Activated CD8-positive, alpha-beta memory T cell treated with anti-CD3 and anti-CD28 coated beads, Interleukin-2, amount 50 U/mL, for 1 hour (primary cell): ENCODE results near the gene EIF4G1.
A peak's percentile ranks its signal among the peaks of the same experiment; 100 is the strongest.
"Not testable (repeated sequence)": the region's sequence is repeated elsewhere in the genome, so short reads cannot be mapped to it uniquely, and the experiment has no call there.

Experiments
- DNase-seq: peaks from one replicate; pipeline ENCODE4 v3.0.0-alpha.2; 2020; ENCODE audit errors: extremely low read depth

The EIF4G1 gene

DNA sequence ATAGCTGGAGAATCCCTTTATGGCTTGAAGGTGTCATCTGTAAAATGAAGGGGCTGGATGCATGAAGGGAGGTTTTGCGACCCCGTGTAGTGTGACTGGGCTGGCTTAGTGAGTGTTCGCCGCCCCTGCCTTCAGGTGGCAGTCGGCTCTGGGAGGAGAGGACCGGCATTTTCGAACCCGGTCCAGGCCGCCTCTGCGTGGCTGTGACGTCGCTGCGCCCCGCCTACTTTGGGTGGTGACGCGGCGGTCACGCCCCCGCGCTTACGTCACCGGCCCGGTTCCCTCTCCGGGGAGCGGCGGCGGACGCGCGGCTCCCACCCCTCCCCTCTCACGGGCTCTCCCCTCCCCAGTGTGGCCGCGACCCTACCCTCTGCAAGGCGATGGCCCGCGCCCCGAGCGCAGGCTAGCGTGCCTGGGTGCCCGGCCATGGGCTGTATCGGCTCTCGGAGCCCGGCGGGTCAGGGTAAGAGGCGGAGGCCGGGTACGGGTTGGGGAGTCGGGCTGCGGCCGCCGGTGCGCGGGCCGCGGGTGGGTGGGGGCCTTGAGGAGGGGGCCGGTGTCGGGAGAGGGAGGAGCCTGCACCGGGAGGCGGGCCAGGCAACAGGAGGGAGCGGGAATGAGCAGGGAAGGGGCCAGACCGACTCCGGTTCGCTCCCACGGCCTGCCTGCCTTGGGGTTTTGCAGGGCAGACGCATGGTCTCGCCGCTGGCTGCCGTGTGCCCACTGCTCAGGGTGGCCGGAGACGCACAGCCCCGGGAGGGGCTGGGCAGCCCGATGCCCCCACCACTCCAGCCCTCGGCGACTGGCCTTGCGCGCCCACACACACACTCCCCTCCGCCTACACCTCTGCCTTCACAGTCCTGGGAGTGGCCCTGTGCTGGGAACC lies 21.5 kb downstream of the EIF4G1 start:
- DNase-seq: peak; percentile 64

DNA sequence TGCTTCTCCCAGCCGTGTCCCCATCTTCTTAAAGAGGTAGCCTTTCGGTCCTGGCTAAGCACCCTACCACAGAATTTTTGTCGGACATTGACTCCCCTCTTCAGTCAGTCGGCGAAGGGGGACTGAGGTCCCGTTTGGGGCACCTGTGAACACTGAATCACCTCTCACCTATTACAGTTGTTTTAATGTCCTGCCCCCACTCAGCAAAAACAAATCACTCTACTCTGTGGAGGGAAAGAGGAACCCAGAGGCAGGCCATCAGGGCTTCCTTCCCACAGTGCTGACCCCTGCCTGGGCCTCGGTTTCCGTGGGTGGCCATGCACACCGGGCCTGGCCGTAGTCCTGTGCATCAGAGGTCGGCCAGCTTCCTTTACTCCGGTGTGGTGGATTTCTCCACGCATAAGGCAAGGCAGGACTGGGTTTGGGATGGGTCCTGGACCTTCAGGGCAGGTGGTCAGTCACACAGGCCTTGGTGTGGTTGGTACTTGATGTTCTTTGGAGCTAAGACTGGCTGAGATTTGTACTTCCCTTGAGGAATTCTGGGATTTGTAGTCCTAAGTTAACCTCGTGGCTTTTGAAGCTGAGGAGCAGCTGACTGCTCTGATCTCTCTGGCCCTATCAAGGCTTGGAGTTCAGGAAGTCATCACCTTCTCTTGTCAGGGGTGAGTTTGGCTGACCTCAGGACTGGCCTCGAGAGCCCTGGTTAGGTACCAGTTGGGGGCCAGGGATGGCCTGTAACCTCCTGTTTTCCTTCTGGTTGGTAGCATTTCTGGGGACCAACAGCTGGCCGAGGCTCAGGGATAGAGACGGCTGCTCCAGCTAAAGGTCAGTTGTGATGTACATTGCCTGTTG lies 22.4 kb downstream of the EIF4G1 start:
- DNase-seq: no peak

DNA sequence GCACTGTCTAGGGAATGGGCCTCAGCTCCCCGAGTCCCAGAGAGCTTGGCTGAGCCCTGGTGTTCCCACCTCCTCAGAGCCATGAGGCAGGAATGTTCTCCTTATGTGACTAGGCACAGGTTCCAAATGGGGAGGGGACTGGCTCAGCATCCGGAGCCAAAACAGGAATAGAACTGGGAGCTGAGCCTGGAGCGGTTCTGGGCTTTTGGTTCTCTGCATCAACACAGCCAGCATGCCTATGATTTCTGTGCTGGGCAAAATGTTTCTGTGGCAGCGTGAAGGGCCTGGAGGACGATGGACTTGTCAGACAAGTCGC lies 23.0 kb downstream of the EIF4G1 start, which contains the start of gene FAM131A:
Gene FAM131A, plus strand, starts transcription at position 202 of the 316 bp plus-strand sequence. Its CDS starts 31 bp downstream, at position 233.
- no peak for DNase-seq

DNA sequence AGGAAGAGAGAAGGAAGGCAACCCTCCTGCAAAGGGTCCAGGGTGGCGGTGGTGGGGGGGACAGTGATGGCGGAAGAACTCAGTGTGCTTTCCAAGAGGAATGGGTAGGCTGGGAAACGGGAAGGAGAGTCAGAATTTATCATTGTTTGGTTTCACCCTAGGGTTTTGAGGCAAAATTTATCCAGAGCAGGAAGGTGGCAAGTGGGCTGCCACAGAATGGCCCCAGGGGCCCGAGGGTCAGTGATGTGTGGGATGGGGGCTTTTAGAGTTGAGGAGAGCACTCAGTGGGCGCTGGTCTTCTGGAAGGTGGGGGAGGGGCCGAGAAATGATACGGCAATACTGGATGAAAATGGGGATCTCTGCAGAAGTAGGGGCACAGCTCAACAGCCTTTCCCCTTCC lies 23.6 kb downstream of the EIF4G1 start:
- DNase-seq: no peak

DNA sequence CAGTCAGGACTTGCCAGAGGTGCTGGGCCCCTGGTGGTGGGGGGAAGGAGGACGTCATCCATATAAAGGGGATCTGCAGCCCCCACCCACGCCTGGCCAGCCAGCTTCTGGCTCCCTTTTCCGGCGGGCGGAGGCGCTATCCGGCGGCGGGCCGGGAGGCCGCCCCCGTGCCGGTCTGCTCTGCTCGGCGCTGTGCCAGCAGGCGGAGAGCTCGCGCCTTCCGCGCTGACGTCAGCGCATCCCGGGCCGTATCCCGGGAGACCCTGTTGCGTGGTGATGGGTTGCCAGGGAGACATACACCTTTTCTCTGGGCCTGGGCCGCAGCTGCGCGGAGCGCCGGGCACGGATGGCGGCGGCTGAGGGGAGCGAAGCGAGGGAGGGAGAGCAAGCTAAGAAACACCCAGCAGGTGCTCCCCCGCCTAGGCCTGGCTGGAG lies 24.1 kb downstream of the EIF4G1 start:
- DNase-seq: no peak

DNA sequence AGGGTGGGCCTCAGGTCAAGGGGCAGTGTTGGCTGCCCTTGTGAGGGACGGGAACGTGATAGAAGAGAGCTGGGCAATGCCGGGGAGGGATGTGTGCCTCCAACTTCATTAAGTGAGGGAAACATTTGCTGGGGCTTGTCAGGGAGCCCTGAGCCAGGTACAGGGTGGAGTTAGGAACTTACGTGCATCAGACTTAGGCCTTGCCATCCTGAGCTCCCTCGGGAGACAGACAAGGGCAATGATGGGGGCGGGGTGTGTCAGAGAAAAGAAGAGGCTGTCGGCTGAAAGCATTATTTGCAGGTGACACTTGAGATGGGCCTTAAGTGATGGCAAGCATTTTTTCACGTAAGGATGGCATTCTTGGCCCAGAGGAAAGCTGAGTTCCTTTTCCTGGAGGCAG lies 24.6 kb downstream of the EIF4G1 start:
- no peak for DNase-seq

DNA sequence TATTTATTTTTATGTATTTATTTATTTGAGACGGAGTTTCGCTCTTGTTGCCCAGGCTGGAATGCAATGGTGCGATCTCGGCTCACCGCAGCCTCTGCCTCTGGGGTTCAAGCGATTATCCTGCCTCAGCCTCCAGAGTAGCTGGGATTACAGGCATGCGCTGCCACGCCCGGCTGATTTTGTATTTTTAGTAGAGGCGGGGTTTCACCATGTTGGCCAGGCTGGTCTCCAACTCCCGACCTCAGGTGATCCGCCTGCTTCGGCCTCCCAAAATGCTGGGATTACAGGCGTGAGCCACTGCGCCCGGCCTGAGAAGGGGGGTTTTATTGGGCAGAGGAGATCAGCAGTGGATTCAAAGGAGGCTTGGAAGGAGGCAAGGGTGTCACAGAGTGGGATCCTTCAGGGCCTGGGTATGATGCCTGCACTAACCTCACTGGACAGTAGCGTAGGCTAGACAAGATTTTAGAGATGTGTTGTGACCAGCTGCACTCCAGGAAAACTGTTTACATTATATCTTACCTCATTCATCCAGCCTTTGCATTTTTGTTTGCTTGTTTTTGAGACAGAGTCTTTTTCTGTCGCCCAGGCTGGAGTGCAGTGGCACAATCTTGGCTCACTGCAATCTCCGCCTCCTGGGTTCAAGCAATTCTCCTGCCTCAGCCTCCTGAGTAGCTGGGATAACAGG lies 25.2 kb downstream of the EIF4G1 start:
- DNase-seq: not testable (repeated sequence)

DNA sequence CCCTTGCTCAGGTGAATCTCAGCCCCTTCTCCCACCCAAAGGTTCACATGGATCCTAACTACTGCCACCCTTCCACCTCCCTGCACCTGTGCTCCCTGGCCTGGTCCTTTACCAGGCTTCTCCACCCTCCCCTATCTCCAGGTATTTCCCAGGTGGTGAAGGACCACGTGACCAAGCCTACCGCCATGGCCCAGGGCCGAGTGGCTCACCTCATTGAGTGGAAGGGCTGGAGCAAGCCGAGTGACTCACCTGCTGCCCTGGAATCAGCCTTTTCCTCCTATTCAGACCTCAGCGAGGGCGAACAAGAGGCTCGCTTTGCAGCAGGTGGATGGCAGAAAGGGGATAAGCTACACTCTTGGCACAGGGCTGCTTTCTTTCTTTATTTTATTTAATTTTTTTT lies 27.5 kb downstream of the EIF4G1 start:
- DNase-seq: no peak

DNA sequence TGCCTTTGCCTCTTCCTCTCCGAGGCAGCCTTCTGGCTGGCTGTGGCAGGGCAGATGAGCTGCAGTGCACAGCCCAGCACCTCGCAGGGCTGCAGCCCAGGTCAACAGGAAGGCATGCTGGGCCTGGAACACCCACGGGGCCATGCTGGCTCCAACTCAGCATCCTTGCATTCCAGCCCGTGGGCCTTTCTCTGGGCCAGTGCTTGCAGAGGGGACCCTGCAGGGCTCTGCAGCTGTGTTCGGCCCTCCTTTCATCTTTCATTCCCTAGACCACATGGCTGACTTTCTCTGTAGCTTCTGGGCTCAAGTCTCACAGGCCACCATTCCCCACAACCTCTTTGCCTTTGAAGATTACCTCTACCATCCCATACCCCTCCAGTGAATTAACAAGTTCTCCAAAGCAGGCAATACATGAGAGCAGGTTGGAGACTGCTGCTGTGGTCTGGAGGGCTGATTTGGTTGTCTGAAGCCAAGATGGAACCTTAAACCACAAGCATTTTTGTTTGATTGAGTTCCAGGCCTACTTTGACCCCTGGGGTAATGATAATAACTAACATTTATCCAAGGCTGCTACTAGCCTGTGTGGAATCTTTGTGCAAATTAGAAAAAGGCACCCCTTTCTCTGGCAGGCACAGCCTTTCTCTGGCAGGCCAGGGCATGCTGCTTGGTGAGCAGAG lies 28.9 kb downstream of the EIF4G1 start:
- DNase-seq: no peak

DNA sequence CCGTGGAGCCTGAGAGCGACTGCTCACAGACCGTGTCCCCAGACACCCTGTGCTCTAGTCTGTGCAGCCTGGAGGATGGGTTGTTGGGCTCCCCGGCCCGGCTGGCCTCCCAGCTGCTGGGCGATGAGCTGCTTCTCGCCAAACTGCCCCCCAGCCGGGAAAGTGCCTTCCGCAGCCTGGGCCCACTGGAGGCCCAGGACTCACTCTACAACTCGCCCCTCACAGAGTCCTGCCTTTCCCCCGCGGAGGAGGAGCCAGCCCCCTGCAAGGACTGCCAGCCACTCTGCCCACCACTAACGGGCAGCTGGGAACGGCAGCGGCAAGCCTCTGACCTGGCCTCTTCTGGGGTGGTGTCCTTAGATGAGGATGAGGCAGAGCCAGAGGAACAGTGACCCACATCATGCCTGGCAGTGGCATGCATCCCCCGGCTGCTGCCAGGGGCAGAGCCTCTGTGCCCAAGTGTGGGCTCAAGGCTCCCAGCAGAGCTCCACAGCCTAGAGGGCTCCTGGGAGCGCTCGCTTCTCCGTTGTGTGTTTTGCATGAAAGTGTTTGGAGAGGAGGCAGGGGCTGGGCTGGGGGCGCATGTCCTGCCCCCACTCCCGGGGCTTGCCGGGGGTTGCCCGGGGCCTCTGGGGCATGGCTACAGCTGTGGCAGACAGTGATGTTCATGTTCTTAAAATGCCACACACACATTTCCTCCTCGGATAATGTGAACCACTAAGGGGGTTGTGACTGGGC lies 30.3 kb downstream of the EIF4G1 start:
- DNase-seq: no peak

DNA sequence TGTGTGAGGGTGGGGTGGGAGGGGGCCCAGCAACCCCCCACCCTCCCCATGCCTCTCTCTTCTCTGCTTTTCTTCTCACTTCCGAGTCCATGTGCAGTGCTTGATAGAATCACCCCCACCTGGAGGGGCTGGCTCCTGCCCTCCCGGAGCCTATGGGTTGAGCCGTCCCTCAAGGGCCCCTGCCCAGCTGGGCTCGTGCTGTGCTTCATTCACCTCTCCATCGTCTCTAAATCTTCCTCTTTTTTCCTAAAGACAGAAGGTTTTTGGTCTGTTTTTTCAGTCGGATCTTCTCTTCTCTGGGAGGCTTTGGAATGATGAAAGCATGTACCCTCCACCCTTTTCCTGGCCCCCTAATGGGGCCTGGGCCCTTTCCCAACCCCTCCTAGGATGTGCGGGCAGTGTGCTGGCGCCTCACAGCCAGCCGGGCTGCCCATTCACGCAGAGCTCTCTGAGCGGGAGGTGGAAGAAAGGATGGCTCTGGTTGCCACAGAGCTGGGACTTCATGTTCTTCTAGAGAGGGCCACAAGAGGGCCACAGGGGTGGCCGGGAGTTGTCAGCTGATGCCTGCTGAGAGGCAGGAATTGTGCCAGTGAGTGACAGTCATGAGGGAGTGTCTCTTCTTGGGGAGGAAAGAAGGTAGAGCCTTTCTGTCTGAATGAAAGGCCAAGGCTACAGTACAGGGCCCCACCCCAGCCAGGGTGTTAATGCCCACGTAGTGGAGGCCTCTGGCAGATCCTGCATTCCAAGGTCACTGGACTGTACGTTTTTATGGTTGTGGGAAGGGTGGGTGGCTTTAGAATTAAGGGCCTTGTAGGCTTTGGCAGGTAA lies 31.1 kb downstream of the EIF4G1 start:
- DNase-seq: no peak

DNA sequence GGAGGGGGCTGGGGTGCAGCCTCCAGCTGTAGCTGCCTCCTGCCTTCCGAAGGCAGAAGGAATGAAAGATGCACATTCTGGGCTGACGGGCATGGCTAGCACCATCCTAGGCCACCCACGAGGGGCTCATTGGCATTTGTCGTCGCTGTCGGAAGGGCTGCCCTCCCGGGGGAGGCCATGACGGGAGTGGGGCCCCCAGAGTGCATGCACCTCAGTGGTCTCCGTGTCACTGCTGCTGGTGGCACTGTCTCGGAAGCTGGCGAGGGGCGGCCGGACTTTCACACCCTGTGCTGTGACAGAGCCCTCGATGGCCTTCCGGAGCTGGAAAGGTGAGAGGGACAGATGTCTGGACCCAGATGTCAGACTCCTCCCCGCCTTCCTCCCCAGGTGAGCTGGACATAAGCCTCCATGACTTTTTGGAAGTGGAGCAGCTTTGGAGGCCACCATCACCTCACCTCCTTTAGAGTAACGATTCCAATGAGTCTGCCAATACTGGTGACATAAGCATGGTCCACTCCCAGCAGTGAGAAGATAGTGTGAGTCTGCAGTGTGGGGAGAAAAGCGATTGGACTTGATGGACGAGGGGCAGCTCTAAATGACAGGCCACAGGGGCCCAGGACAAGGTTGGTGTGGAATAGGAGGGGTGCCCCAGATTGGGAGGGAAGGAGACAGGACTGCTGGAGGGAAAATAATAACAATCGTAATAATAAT lies 32.2 kb downstream of the EIF4G1 start:
- DNase-seq: no peak

DNA sequence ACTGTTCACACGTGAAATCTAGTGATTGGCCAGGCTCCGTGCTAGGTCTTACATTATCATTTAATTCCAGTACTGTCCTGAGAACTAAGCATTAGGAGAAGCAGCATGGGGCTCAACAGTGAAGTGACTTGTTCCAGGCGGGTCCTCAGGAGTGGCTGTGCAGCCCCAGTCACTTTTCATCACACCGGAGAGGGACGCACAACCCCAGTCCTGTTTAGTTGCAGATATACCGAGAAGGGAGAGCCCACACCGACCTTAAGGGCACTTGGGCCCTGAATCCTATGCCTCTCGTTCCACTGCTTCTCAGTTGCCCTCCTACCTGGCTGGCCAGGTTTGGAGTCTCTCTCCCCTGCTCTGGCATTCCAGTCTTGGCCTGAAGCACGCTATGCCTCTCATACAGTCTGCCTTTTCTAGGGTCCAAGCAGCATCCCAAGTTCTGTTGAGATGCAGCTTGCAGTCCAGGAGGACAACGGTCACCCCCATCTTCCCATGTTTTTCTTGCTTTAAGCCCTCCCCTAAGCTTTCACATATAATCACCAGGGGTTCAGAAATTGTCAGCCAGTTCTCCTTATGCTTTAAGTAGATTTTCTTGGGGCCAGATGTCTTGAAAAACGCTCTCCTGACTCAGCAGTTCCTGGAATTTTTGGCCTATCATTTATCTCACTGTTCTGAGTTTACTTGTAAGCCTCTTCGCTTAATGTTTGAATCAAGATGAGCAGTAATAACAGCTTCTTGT lies 33.1 kb downstream of the EIF4G1 start:
- DNase-seq: no peak

DNA sequence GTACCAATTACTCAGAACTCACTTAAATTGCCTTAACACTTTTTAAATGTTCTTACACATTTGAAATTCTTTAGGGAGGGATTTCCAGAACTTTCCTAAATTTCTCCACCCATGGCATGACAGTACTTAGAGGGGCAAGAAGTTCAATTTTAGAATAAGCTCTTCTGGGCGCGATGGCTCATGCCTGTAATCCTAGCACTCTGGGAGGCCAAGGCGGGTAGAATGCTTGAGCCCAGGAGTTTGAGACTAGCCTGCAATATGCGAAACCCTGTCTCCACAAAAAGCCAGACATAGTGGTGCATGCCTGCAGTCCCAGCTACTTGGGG lies 33.6 kb downstream of the EIF4G1 start:
- no peak for DNase-seq

DNA sequence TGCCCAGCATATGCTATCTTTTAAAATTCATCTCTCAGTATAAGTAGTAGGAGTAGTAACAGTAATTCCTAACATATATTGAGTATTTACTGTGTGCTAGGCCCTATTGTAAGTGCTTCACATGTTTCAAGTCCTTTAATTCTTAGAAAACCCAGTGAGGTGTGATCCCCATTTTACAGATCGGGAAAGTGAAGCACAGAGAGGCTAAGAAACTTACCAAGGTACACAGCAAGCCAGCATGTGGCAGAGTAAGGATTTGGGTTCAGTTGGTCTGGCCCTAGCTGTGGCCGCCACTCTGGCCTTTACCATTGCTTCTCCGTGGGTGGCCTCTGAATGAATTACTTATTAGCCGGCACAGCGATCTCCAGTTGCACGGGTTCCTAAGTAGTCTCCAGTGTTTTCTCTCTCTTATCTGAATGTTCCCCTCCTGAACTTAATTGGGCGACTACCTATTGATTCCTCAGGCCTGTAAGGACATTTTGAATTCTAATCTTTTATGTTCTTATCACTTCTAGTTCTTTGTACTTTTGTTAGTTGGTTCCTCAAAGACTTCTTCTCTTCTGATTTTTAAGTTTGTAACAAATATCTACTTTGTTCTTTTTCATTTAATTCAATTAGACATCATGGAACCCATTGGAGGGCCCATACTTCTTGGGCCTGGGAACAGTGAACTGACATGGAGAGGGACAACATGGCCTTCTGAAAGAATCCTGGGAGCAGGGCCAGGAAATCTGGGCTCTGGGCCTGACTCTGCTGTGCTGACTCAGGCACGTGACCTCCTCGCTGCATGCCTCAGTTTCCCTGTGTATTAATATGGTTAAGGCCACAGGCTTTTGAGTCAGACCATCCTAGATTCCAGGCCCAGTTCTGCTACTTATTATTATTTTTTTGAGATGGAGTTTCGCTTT lies 35.4 kb downstream of the EIF4G1 start:
- DNase-seq: no peak

DNA sequence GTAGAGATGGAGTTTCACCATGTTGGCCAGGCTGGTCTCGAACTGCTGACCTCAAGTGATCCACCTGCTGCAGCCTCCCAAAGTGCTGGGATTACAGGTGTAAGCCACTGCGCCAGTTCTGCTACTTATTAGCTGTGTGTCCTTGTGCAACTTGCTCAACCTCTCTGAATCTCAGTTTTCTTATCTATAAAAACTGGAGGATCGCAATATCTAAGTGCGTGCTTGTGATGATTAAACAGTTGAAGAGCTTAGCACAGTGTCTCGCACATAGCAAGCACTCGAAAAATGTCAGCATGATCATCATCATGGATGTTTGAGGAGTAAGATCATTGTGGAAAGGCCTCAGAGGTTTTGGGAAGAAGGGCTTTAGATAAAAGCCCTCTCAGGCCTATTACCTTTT lies 36.2 kb downstream of the EIF4G1 start:
- no peak for DNase-seq

DNA sequence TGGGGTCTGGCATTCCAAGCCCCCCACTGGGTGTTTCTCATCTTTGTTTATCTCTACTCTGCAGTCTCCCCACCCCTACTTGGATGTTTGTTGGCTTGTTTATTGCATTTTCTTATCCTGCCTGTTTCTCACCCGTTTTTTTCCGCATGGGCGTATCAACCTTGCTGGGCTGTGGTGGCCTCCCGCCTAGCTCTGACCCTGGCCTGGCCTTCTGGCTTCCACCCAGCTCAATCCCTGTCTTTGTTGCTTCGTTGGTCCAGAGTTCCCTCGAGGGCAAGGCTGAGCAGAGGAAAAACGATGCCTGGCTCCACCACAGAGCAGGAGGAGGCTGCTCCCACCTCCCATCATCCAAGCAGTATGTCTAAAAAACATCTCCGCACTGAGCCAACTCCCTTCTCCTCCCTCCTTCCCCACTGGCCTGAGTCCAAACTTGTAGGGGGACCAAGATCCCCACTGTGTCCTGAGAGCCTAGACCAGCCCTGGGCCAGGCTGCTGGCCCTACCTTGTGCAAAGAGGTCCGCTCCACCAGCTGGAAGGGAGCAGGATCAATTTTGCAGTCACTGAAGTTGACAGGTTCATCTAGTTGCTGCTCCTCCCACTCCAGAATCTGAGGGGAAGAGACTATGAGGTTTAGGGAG lies 37.2 kb downstream of the EIF4G1 start:
- DNase-seq: no peak
